Vagina (tissue), 2 donors: Measurements from ENCODE around the gene MGME1.

ENCODE experiments used
- CTCF ChIP-seq, 3 experiments: fragments of 450-650 bp in 2 of 3; fragments of 200-600 bp in 1 of 3; sonication (generic) in 1 of 3; IDR thresholded peaks; one replicate each; pipeline ENCODE4 v1.5.1; 2017 to 2019; ENCODE audit warnings: antibody characterized with exemption in 3 of 3, mild to moderate bottlenecking in 2 of 3, moderate library complexity in 2 of 3
- POLR2AphosphoS5 ChIP-seq, 2 donors: sonication (generic); formaldehyde crosslinking; IDR thresholded peaks; one replicate each; pipeline ENCODE4 v1.9.0; 2017; ENCODE audit warnings: antibody characterized with exemption in 2 of 2, mild to moderate bottlenecking in 2 of 2, low read depth in 1 of 2; ENCODE audit not compliant: insufficient read depth in 1 of 2

- TF ChIP-seq CTCF (IDR thresholded peaks at IDR 0.05) (no peak), POLR2AphosphoS5 (IDR thresholded peaks at IDR 0.05; ENCODE audit: insufficient read depth in 1 of 2, low read depth in 1 of 2) (no peak)
Measured at GRCh38 chr20:17992224-17992637, 23.4 kb downstream of the MGME1 start.
